Karpas-422 (cell line): Measurements from ENCODE around the gene FBXL15. TPM values are rescaled to one million over a fixed set of nuclear protein-coding genes. Genes with fewer than 3 reads are reported as not detected.

Source experiments
- DNase-seq: peaks from one replicate; pipeline ENCODE4 v3.0.0-alpha.2; 2015
- H2AFZ ChIP-seq: fragments of 200-600 bp; sonication (generic); 2 replicates; pipeline ENCODE4 v1.6.1; 2014; ENCODE audit warnings: antibody characterized with exemption, low read length, mixed read lengths
- H3K27ac ChIP-seq: fragments of 200-600 bp; sonication (generic); 2 replicates; pipeline ENCODE4 v1.5.1; 2014; ENCODE audit warnings: mild to moderate bottlenecking, low read length, moderate library complexity
- H3K27me3 ChIP-seq: fragments of 200-600 bp; sonication (generic); 2 replicates; pipeline ENCODE4 v1.6.1; 2014; ENCODE audit warnings: low read length, mixed read lengths
- H3K36me3 ChIP-seq: fragments of 200-600 bp; sonication (generic); 2 replicates; pipeline ENCODE4 v1.6.1; 2014; ENCODE audit warnings: low read length, mixed read lengths; ENCODE audit not compliant: insufficient read depth
- H3K4me1 ChIP-seq: fragments of 200-600 bp; sonication (generic); 2 replicates; pipeline ENCODE4 v1.6.1; 2014; ENCODE audit warnings: mild to moderate bottlenecking, low read length, mixed read lengths
- H3K4me2 ChIP-seq: fragments of 200-600 bp; sonication (generic); 2 replicates; pipeline ENCODE4 v1.6.1; 2014; ENCODE audit warnings: low read length, low read depth, mild to moderate bottlenecking; ENCODE audit not compliant: poor library complexity, severe bottlenecking
- H3K4me3 ChIP-seq: fragments of 200-600 bp; sonication (generic); 2 replicates; pipeline ENCODE4 v1.5.1; 2014; ENCODE audit warnings: mild to moderate bottlenecking, antibody characterized with exemption, low read length, mixed read lengths
- H3K79me2 ChIP-seq: fragments of 200-600 bp; sonication (generic); 2 replicates; pipeline ENCODE4 v1.6.1; 2014; ENCODE audit warnings: mild to moderate bottlenecking, low read length, mixed read lengths
- H3K9ac ChIP-seq: fragments of 200-600 bp; sonication (generic); 2 replicates; pipeline ENCODE4 v1.6.0; 2014; ENCODE audit warnings: low read length
- H3K9me2 ChIP-seq: fragments of 200-600 bp; sonication (generic), shearing (Covaris generic); replicated peaks from 2 replicates; pipeline ENCODE4 v1.6.0; 2014; ENCODE audit warnings: mild to moderate bottlenecking, low read length, moderate library complexity; ENCODE audit not compliant: insufficient read depth
- H3K9me3 ChIP-seq: fragments of 300-700, 200-600 bp; sonication (generic); 2 replicates; pipeline ENCODE4 v1.6.1; 2014; ENCODE audit warnings: low read length, mixed read lengths
- H4K20me1 ChIP-seq: fragments of 200-600 bp; sonication (generic); 2 replicates; pipeline ENCODE4 v1.6.1; 2014; ENCODE audit warnings: mild to moderate bottlenecking, antibody characterized with exemption, low read length, low read depth; ENCODE audit not compliant: insufficient read depth
- total RNA-seq: library from RNA; depleted of rRNA; stranded (reverse); fragments of >200 nt; shearing (Covaris generic); gene quantifications from 2 replicates; pipeline ENCODE4 v1.2.3, GENCODE V29; 2014; ENCODE audit warnings: low replicate concordance

The FBXL15 gene
- total RNA-seq, 1 experiment from 2014 or later, result 2.4 TPM

- Histone ChIP-seq H3K27ac (no peak overlapping the region), H3K4me3 (peak overlapping the region; percentile 78), H3K79me2 (no peaks in the 10 kb centered on the region), H3K27me3 (no peaks in the 10 kb centered on the region), H2AFZ (no peak overlapping the region), H3K9ac (peak overlapping the region; percentile 72), H3K4me2 (peak overlapping the region; percentile 80), H3K4me1 (peaks cover 12% of the 10 kb centered on the region), H4K20me1 (no peaks in the 10 kb centered on the region), H3K9me3 (no peaks in the 10 kb centered on the region), H3K36me3 (no peaks in the 10 kb centered on the region), H3K9me2 (no peaks in the 10 kb centered on the region)
- DNase-seq, result peak; percentile 81
Measured at GRCh38 chr10:102419269-102420180, 1.1 kb upstream of the FBXL15 start.

GRCh38 chr10:102420181-102420713 lies 389 bp upstream of the FBXL15 start:
- no peaks in the 10 kb centered on the region for H3K9me2 ChIP-seq
- peaks cover 12% of the 10 kb centered on the region for H3K4me1 ChIP-seq
- H3K27me3 ChIP-seq, result no peaks in the 10 kb centered on the region
- H4K20me1 ChIP-seq, result no peaks in the 10 kb centered on the region
- H2AFZ ChIP-seq, result no peak overlapping the region
- peak overlapping the region; percentile 71 for H3K27ac ChIP-seq
- H3K9me3 ChIP-seq, result no peaks in the 10 kb centered on the region
- no peaks in the 10 kb centered on the region for H3K36me3 ChIP-seq
- H3K4me2 ChIP-seq, result peak overlapping the region; percentile 80
- no peaks in the 10 kb centered on the region for H3K79me2 ChIP-seq
- DNase-seq, result no peak
- H3K9ac ChIP-seq, result peak overlapping the region; percentile 72
- H3K4me3 ChIP-seq, result peak overlapping the region; percentile 78

- Histone ChIP-seq H3K9me3 (no peaks in the 10 kb centered on the region), H4K20me1 (no peaks in the 10 kb centered on the region), H3K4me3 (peak overlapping the region; percentile 78), H3K27ac (no peak overlapping the region), H3K79me2 (no peaks in the 10 kb centered on the region), H3K27me3 (no peaks in the 10 kb centered on the region), H3K4me2 (peak overlapping the region; percentile 80), H3K4me1 (peaks cover 12% of the 10 kb centered on the region), H2AFZ (no peak overlapping the region; the same call in 1 of the 2 replicates), H3K9ac (peak overlapping the region; percentile 72), H3K9me2 (no peaks in the 10 kb centered on the region), H3K36me3 (no peaks in the 10 kb centered on the region)
- no peak for DNase-seq
Measured at GRCh38 chr10:102421507-102421756, 796 bp downstream of the FBXL15 start.

- H3K27ac ChIP-seq, result no peak overlapping the region
- no peaks in the 10 kb centered on the region for H3K27me3 ChIP-seq
- H3K4me1 ChIP-seq, result peaks cover 12% of the 10 kb centered on the region
- peak overlapping the region; percentile 78 for H3K4me3 ChIP-seq
- H3K9me2 ChIP-seq, result no peaks in the 10 kb centered on the region
- no peaks in the 10 kb centered on the region for H3K36me3 ChIP-seq
- H3K4me2 ChIP-seq, result peak overlapping the region; percentile 80
- no peak overlapping the region for H2AFZ ChIP-seq
- H3K79me2 ChIP-seq, result no peaks in the 10 kb centered on the region
- H4K20me1 ChIP-seq, result no peaks in the 10 kb centered on the region
- no peak for DNase-seq
- peak overlapping the region; percentile 72 for H3K9ac ChIP-seq
- H3K9me3 ChIP-seq, result no peaks in the 10 kb centered on the region
Measured at GRCh38 chr10:102421757-102422512, 1.3 kb downstream of the FBXL15 start.

- Histone ChIP-seq H3K36me3 (no peaks in the 10 kb centered on the region), H2AFZ (no peak overlapping the region), H3K4me1 (peaks cover 12% of the 10 kb centered on the region), H3K79me2 (no peaks in the 10 kb centered on the region), H3K4me2 (no peak overlapping the region), H4K20me1 (no peaks in the 10 kb centered on the region), H3K4me3 (no peak overlapping the region), H3K9me3 (no peaks in the 10 kb centered on the region), H3K9me2 (no peaks in the 10 kb centered on the region), H3K27ac (no peak overlapping the region), H3K27me3 (no peaks in the 10 kb centered on the region), H3K9ac (no peak overlapping the region)
- no peak for DNase-seq
Measured at GRCh38 chr10:102422545-102423129, 2.0 kb downstream of the FBXL15 start.

GRCh38 chr10:102423372-102423968 lies 2.8 kb downstream of the FBXL15 start:
- Histone ChIP-seq H3K27me3 (no peaks in the 10 kb centered on the region), H3K27ac (no peak overlapping the region), H3K4me2 (no peak overlapping the region), H3K79me2 (no peaks in the 10 kb centered on the region), H3K36me3 (no peaks in the 10 kb centered on the region), H4K20me1 (no peaks in the 10 kb centered on the region), H3K4me3 (no peak overlapping the region), H3K9me3 (no peaks in the 10 kb centered on the region), H3K9me2 (no peaks in the 10 kb centered on the region), H3K9ac (no peak overlapping the region), H2AFZ (no peak overlapping the region), H3K4me1 (peaks cover 12% of the 10 kb centered on the region)
- DNase-seq, result no peak

GRCh38 chr10:102424145-102424544 lies 3.5 kb downstream of the FBXL15 start:
- no peak overlapping the region for H3K4me3 ChIP-seq
- peaks cover 10% of the 10 kb centered on the region for H3K4me1 ChIP-seq
- no peak overlapping the region for H3K27ac ChIP-seq
- no peak overlapping the region for H3K9ac ChIP-seq
- no peak overlapping the region for H2AFZ ChIP-seq
- no peaks in the 10 kb centered on the region for H4K20me1 ChIP-seq
- DNase-seq, result no peak
- no peaks in the 10 kb centered on the region for H3K9me2 ChIP-seq
- no peaks in the 10 kb centered on the region for H3K9me3 ChIP-seq
- H3K4me2 ChIP-seq, result no peak overlapping the region
- no peaks in the 10 kb centered on the region for H3K27me3 ChIP-seq
- no peaks in the 10 kb centered on the region for H3K36me3 ChIP-seq
- H3K79me2 ChIP-seq, result no peaks in the 10 kb centered on the region

- Histone ChIP-seq H3K4me2 (no peak overlapping the region), H3K9me3 (no peaks in the 10 kb centered on the region), H3K9me2 (no peaks in the 10 kb centered on the region), H2AFZ (no peak overlapping the region), H3K9ac (no peak overlapping the region), H4K20me1 (no peaks in the 10 kb centered on the region), H3K4me3 (no peak overlapping the region), H3K79me2 (no peaks in the 10 kb centered on the region), H3K4me1 (peaks cover 7% of the 10 kb centered on the region), H3K36me3 (no peaks in the 10 kb centered on the region), H3K27ac (no peak overlapping the region), H3K27me3 (no peaks in the 10 kb centered on the region)
- no peak for DNase-seq
Measured at GRCh38 chr10:102424916-102425315, 4.3 kb downstream of the FBXL15 start.
